Upper lobe of left lung (tissue), 6 donors: Measurements from ENCODE around the gene IFT27. TPM values are rescaled to one million over a fixed set of nuclear protein-coding genes. Genes with fewer than 3 reads are reported as not detected.

Experiments used
- ATAC-seq, 2 donors: fragments of 200-7000 bp; cut with Tn5 transposase; one replicate each; pipeline ENCODE4 v1.9.1; 2022; ENCODE audit warnings: mild to moderate bottlenecking in 2 of 2, moderate library complexity in 2 of 2; ENCODE audit not compliant: low FRiP score in 2 of 2
- DNase-seq, 2 donors: peaks; one replicate each; pipeline ENCODE4 v3.0.0-alpha.2; 2019 to 2020
- H3K27ac ChIP-seq, 4 donors: fragments of 200-600 bp; sonication (generic); one replicate each; pipeline ENCODE4 v1.5.1; 2016 to 2019
- H3K27me3 ChIP-seq, 4 donors: fragments of 200-600 bp; sonication (generic); one replicate each; pipeline ENCODE4 v1.5.1; 2017 to 2019
- H3K36me3 ChIP-seq, 4 donors: fragments of 200-600 bp; sonication (generic); one replicate each; pipeline ENCODE4 v1.5.1; 2016 to 2019
- H3K4me1 ChIP-seq, 4 donors: fragments of 200-600 bp; sonication (generic); one replicate each; pipeline ENCODE4 v1.5.1; 2018 to 2019
- H3K4me3 ChIP-seq, 4 donors: fragments of 200-600 bp; sonication (generic); one replicate each; pipeline ENCODE4 v1.5.1; 2017 to 2019; ENCODE audit warnings: mild to moderate bottlenecking in 2 of 4, moderate library complexity in 1 of 4
- H3K9me3 ChIP-seq, 4 donors: fragments of 200-600 bp; sonication (generic); one replicate each; pipeline ENCODE4 v1.5.1; 2018 to 2019
- CTCF ChIP-seq, 6 experiments: fragments of 450-650 bp in 4 of 6; fragments of 200-600 bp in 2 of 6; sonication (generic) in 2 of 6; IDR thresholded peaks; one replicate each; pipeline ENCODE4 v1.5.1; 2016 to 2019; ENCODE audit warnings: antibody characterized with exemption in 6 of 6
- EP300 ChIP-seq, 4 donors: sonication (generic); formaldehyde crosslinking; IDR thresholded peaks; one replicate each; pipeline ENCODE4 v1.5.1; 2017; ENCODE audit warnings: antibody characterized with exemption in 4 of 4, control low read depth in 2 of 4
- POLR2A ChIP-seq, 4 donors: fragments of 450-650 bp; IDR thresholded peaks; one replicate each; pipeline ENCODE4 v1.5.1; 2016 to 2017; ENCODE audit warnings: antibody characterized with exemption in 4 of 4, mild to moderate bottlenecking in 2 of 4
- POLR2AphosphoS5 ChIP-seq, 2 donors: sonication (generic); formaldehyde crosslinking; IDR thresholded peaks; one replicate each; pipeline ENCODE4 v1.5.1; 2017; ENCODE audit warnings: antibody characterized with exemption in 2 of 2
- WGBS, 2 donors: methylation state at CpG; one replicate each; pipeline ENCODE4 v1.1.5; 2017 to 2018; 5-methylcytosine and 5-hydroxymethylcytosine counted together
- total RNA-seq, 6 donors: library from RNA; depleted of rRNA in 4 of 6; stranded (reverse); fragments of >200 nt in 4 of 6; gene quantifications; one replicate each; pipeline versions ENCODE4 v1.1.0 to v1.2.1, GENCODE V29; 2016 to 2021
- donor health status: DM: no; HTN: no; CAD: no; lungs with moderate emphysema.
- donor health status: DM: no; HTN: yes; CAD: no; lungs with severe emphysema.

The IFT27 gene
- total RNA-seq, 6 donors from 2014 or later = 12.6 to 43.0 (median 27.4) TPM

- Histone ChIP-seq H3K4me3 (no peak overlapping the region), H3K27ac (no peak overlapping the region), H3K36me3 (no peaks in the 10 kb centered on the region), H3K4me1 (peaks cover 10 to 17% (median 13%) of the 10 kb centered on the region in 4 donors), H3K27me3 (peaks cover 0 to 49% (median 22%) of the 10 kb centered on the region in 4 donors), H3K9me3 (no peaks in the 10 kb centered on the region)
- 11 to 38% methylated on average over 3 to 9 of the region's 9 CpGs for WGBS, 2 donors
- DNase-seq = peak in 1 of 2 donors; percentile 55
- TF ChIP-seq CTCF (IDR thresholded peaks at IDR 0.05) (no peak), POLR2AphosphoS5 (IDR thresholded peaks at IDR 0.05) (no peak), EP300 (IDR thresholded peaks at IDR 0.05) (no peak), POLR2A (IDR thresholded peaks at IDR 0.05) (no peak)
- ATAC-seq = no peak
These were observed 43.2 kb upstream of the IFT27 start for GRCh38 chr22:36819112-36819511.

- no peak overlapping the region for H3K27ac ChIP-seq
- TF ChIP-seq POLR2AphosphoS5 (IDR thresholded peaks at IDR 0.05) (no peak), POLR2A (IDR thresholded peaks at IDR 0.05) (no peak), EP300 (IDR thresholded peaks at IDR 0.05) (no peak), CTCF (IDR thresholded peaks at IDR 0.05) (no peak)
- H3K9me3 ChIP-seq = no peaks in the 10 kb centered on the region
- H3K4me3 ChIP-seq = no peak overlapping the region
- peaks cover 10 to 17% (median 13%) of the 10 kb centered on the region in 4 donors for H3K4me1 ChIP-seq
- H3K36me3 ChIP-seq = no peaks in the 10 kb centered on the region
- DNase-seq (no peak), ATAC-seq (no peak)
- H3K27me3 ChIP-seq = peaks cover 0 to 46% (median 18%) of the 10 kb centered on the region in 4 donors
- 81 to 100% methylated on average over 1 to 6 of the region's 6 CpGs for WGBS, 2 donors
These were observed 42.2 kb upstream of the IFT27 start for GRCh38 chr22:36818010-36818642.

GRCh38 chr22:36817525-36817848, 41.6 kb upstream of the IFT27 start:
- DNase-seq (no peak), ATAC-seq (no peak)
- Histone ChIP-seq H3K9me3 (no peaks in the 10 kb centered on the region), H3K27me3 (peaks cover 0 to 46% (median 17%) of the 10 kb centered on the region in 4 donors), H3K4me1 (peaks cover 10 to 17% (median 13%) of the 10 kb centered on the region in 4 donors), H3K36me3 (no peaks in the 10 kb centered on the region), H3K4me3 (no peak overlapping the region), H3K27ac (no peak overlapping the region)
- 36 to 39% methylated on average over 5 of the region's 5 CpGs for WGBS, 2 donors
- TF ChIP-seq POLR2AphosphoS5 (IDR thresholded peaks at IDR 0.05) (no peak), CTCF (IDR thresholded peaks at IDR 0.05) (no peak), EP300 (IDR thresholded peaks at IDR 0.05) (no peak)

GRCh38 chr22:36816636-36817524, 41.0 kb upstream of the IFT27 start, which contains the start of gene PVALB:
PVALB (minus strand) TSS chr22:36817035; CDS start chr22:36817005, 30 bp downstream.
- ATAC-seq = peak in 1 of 2 donors; percentile 85
- peak in 1 of 2 donors; percentile 91 for DNase-seq
- no peak for TF ChIP-seq EP300 (IDR thresholded peaks at IDR 0.05)
- TF ChIP-seq POLR2A (IDR thresholded peaks at IDR 0.05) = no peak
- TF ChIP-seq CTCF (IDR thresholded peaks at IDR 0.05) = no peak
- Histone ChIP-seq H3K36me3 (no peaks in the 10 kb centered on the region), H3K27me3 (peaks cover 0 to 46% (median 17%) of the 10 kb centered on the region in 4 donors), H3K27ac (no peak within 1 kb of the TSS), H3K9me3 (no peaks in the 10 kb centered on the region), H3K4me3 (peak within 1 kb of the TSS in 3 of 4 donors; percentile 9 to 28 (median 10)), H3K4me1 (peaks cover 10 to 17% (median 13%) of the 10 kb centered on the region in 4 donors)
- 2 to 5% methylated on average over 19 to 68 of the region's 75 CpGs for WGBS, 2 donors
